NCI-H1417 treated with DMSO at 0.1 percent for 48 hours (cell line): ENCODE measurements around the gene CCDC122.

ENCODE experiments used
- DNase-seq: peaks from one replicate; lab custom pipeline; 2025; lab: John Stamatoyannopoulos, UW

The CCDC122 gene

GRCh38 chr13:43878892-43879754, at the start of gene CCDC122:
Gene CCDC122 (minus strand): TSS chr13:43879740. CDS start chr13:43869376, 10,364 bp downstream.
- DNase-seq, result no peak

GRCh38 chr13:43924549-43925245, 45.2 kb upstream of the CCDC122 start:
- no peak for DNase-seq

GRCh38 chr13:43920965-43921674, 41.6 kb upstream of the CCDC122 start:
- no peak for DNase-seq

GRCh38 chr13:43918636-43919035, 39.1 kb upstream of the CCDC122 start:
- no peak for DNase-seq

- no peak for DNase-seq
These were observed 37.3 kb upstream of the CCDC122 start for GRCh38 chr13:43916828-43917227.

- DNase-seq, result no peak
These were observed 35.9 kb upstream of the CCDC122 start for GRCh38 chr13:43915451-43915850.

- DNase-seq, result no peak
These were observed 32.3 kb upstream of the CCDC122 start for GRCh38 chr13:43911871-43912270.

GRCh38 chr13:43911278-43911677, 31.7 kb upstream of the CCDC122 start:
- DNase-seq, result no peak

- DNase-seq, result no peak
These were observed 31.3 kb upstream of the CCDC122 start for GRCh38 chr13:43910856-43911255.

GRCh38 chr13:43908156-43909126, 28.9 kb upstream of the CCDC122 start:
- peak; percentile 15 for DNase-seq

GRCh38 chr13:43905435-43906031, 26.0 kb upstream of the CCDC122 start:
- peak; percentile 7 for DNase-seq

- no peak for DNase-seq
These were observed 16.4 kb upstream of the CCDC122 start for GRCh38 chr13:43895940-43896339.

- DNase-seq, result no peak
These were observed 14.9 kb upstream of the CCDC122 start for GRCh38 chr13:43894438-43894837.

GRCh38 chr13:43884222-43884621, 4.7 kb upstream of the CCDC122 start:
- no peak for DNase-seq

GRCh38 chr13:43883631-43884030, 4.1 kb upstream of the CCDC122 start:
- DNase-seq, result no peak

GRCh38 chr13:43881580-43881979, 2.0 kb upstream of the CCDC122 start:
- no peak for DNase-seq

GRCh38 chr13:43880926-43881325, 1.4 kb upstream of the CCDC122 start:
- no peak for DNase-seq

GRCh38 chr13:43880214-43880855, 795 bp upstream of the CCDC122 start:
- DNase-seq, result no peak

GRCh38 chr13:43879755-43880181, 228 bp upstream of the CCDC122 start, which contains the start of gene LACC1:
Gene LACC1 (plus strand): TSS chr13:43879904. CDS start chr13:43880986, 1,082 bp downstream.
- DNase-seq, result no peak

- no peak for DNase-seq
These were observed 1.8 kb downstream of the CCDC122 start for GRCh38 chr13:43877766-43878165.
